Endothelial cell of umbilical vein (primary cell): ENCODE data around the gene PARM1. TPM values are rescaled to one million over a fixed set of nuclear protein-coding genes. Genes with fewer than 3 reads are reported as not detected.

Source experiments
- BruUV-seq: library from RNA; stranded (reverse); fragments of 400-500 nt; replicated peaks from 2 replicates; lab custom pipeline; 2021; lab: Mats Ljungman, UMichigan
- CTCF ChIA-PET: fragments of 300-600, 350-600 bp; sonication (Branson Sonifier 250); formaldehyde crosslinking; loops from one replicate; lab custom pipeline; 2021; ENCODE audit warnings: antibody characterized with exemption, inconsistent platforms; lab: Charles Lee
- POLR2A ChIA-PET: fragments of 300-600, 350-600 bp; sonication (Branson Sonifier 250); formaldehyde crosslinking; loops from one replicate; lab custom pipeline; 2021; ENCODE audit warnings: antibody characterized with exemption, inconsistent platforms; lab: Charles Lee
- DNase-seq: peaks from one replicate; pipeline ENCODE4 v3.0.0-alpha.2; 2011; ENCODE audit warnings: low read depth, low spot score
- FAIRE-seq: peaks from 2 replicates; lab custom pipeline; 2011; peaks lifted over from hg19 to GRCh38; lab: Jason Lieb, UNC
- H2AFZ ChIP-seq: 2 replicates; pipeline ENCODE4 v1.6.0; 2012; ENCODE audit warnings: low read depth, low read length, control low read depth, inconsistent platforms
- H3K27ac ChIP-seq: 2 replicates; pipeline ENCODE4 v1.5.1; 2011; ENCODE audit warnings: low read depth, mild to moderate bottlenecking, control low read depth, low read length, moderate library complexity; ENCODE audit not compliant: insufficient read depth
- H3K27me3 ChIP-seq, 2 experiments: 2 replicates each; pipeline versions ENCODE4 v1.6.0 to v1.6.1; 2011; ENCODE audit warnings: low read length in 2 of 2, mixed read lengths in 1 of 2; ENCODE audit not compliant: control insufficient read depth in 2 of 2, insufficient read depth in 2 of 2
- H3K36me3 ChIP-seq, 2 experiments: 2 replicates in 1 of 2; 3 replicates in 1 of 2; pipeline ENCODE4 v1.5.1; 2011; ENCODE audit warnings: low read length in 2 of 2, mild to moderate bottlenecking in 1 of 2, moderate library complexity in 1 of 2; ENCODE audit not compliant: control insufficient read depth in 2 of 2, insufficient read depth in 2 of 2; ENCODE audit errors: extremely low read depth in 1 of 2
- H3K4me1 ChIP-seq: 3 replicates; pipeline ENCODE4 v1.5.1; 2011; ENCODE audit warnings: mild to moderate bottlenecking, low read length; ENCODE audit not compliant: control insufficient read depth, insufficient read depth; ENCODE audit errors: extremely low read depth
- H3K4me2 ChIP-seq: 2 replicates; pipeline ENCODE4 v1.6.1; 2011; ENCODE audit warnings: low read length, control low read depth, mixed read lengths; ENCODE audit not compliant: insufficient read depth
- H3K4me3 ChIP-seq, 3 experiments: fragments of 200-600 bp in 1 of 3; sonication (generic), shearing (Covaris generic) in 1 of 3; replicated peaks in 1 of 3; 2 replicates each; pipeline ENCODE4 v1.5.1; 2011 to 2016; ENCODE audit warnings: control low read depth in 3 of 3, low read length in 3 of 3, mild to moderate bottlenecking in 2 of 3, inconsistent platforms in 1 of 3, low read depth in 1 of 3, moderate library complexity in 1 of 3; ENCODE audit not compliant: insufficient read depth in 1 of 3
- H3K79me2 ChIP-seq: 2 replicates; pipeline ENCODE4 v1.6.0; 2012; ENCODE audit warnings: low read length, inconsistent platforms; ENCODE audit not compliant: control insufficient read depth, insufficient read depth
- H3K9ac ChIP-seq: replicated peaks from 2 replicates; pipeline ENCODE3; 2011; ENCODE audit warnings: low read length, control low read depth; ENCODE audit not compliant: insufficient read depth; ENCODE audit errors: extremely low read depth
- H3K9me1 ChIP-seq: replicated peaks from 3 replicates; pipeline ENCODE4 v1.6.0; 2011; ENCODE audit warnings: mild to moderate bottlenecking, low read length; ENCODE audit not compliant: control insufficient read depth, insufficient read depth; ENCODE audit errors: extremely low read depth
- H3K9me3 ChIP-seq: replicated peaks from 2 replicates; pipeline ENCODE4 v1.5.1; 2012; ENCODE audit warnings: low read length, inconsistent platforms; ENCODE audit not compliant: control insufficient read depth, insufficient read depth
- H4K20me1 ChIP-seq: replicated peaks from 2 replicates; pipeline ENCODE3; 2011; ENCODE audit warnings: mild to moderate bottlenecking, low read length; ENCODE audit not compliant: control insufficient read depth, insufficient read depth; ENCODE audit errors: extremely low read depth
- CTCF ChIP-seq, 2 donors: IDR thresholded peaks; 1 replicate in 1 of 2; 2 replicates in 1 of 2; pipeline ENCODE4 v1.5.1; 2011; ENCODE audit warnings: low read length in 2 of 2, mild to moderate bottlenecking in 2 of 2, moderate library complexity in 2 of 2, control low read depth in 1 of 2, inconsistent platforms in 1 of 2, low read depth in 1 of 2; ENCODE audit not compliant: insufficient read depth in 1 of 2; ENCODE audit errors: extremely low read depth in 1 of 2
- EZH2 ChIP-seq: IDR thresholded peaks from 2 replicates; pipeline ENCODE4 v1.6.1; 2012; ENCODE audit warnings: borderline replicate concordance, low read depth, mild to moderate bottlenecking, moderate library complexity, low read length, inconsistent platforms; ENCODE audit not compliant: severe bottlenecking
- FOS ChIP-seq: IDR thresholded peaks from 2 replicates; pipeline ENCODE4 v1.6.1; 2011; ENCODE audit warnings: mild to moderate bottlenecking, low read length, moderate library complexity, borderline replicate concordance; ENCODE audit not compliant: insufficient read depth
- GATA2 ChIP-seq: IDR thresholded peaks from 2 replicates; pipeline ENCODE4 v1.7.0; 2011; ENCODE audit warnings: low read depth, mild to moderate bottlenecking, moderate library complexity, mixed read lengths, low read length; ENCODE audit not compliant: insufficient read length, insufficient read depth
- JUN ChIP-seq: IDR thresholded peaks from 2 replicates; pipeline ENCODE4 v1.6.1; 2011; ENCODE audit warnings: borderline replicate concordance, low read depth; ENCODE audit not compliant: insufficient read length, insufficient read depth
- MAX ChIP-seq: IDR thresholded peaks from 2 replicates; pipeline ENCODE4 v1.6.1; 2011; ENCODE audit not compliant: insufficient read depth, insufficient read length
- MYC ChIP-seq: IDR thresholded peaks from one replicate; pipeline ENCODE4 v1.6.1; 2011; ENCODE audit warnings: mild to moderate bottlenecking, low read depth, low read length
- POLR2A ChIP-seq: IDR thresholded peaks from 2 replicates; pipeline ENCODE4 v1.6.1; 2012; ENCODE audit warnings: low read depth, mild to moderate bottlenecking, control low read depth, low read length
- POLR2AphosphoS5 ChIP-seq: IDR thresholded peaks from 2 replicates; pipeline ENCODE4 v1.6.1; 2012; ENCODE audit warnings: low read depth, mild to moderate bottlenecking, control low read depth, low read length, moderate library complexity; ENCODE audit not compliant: insufficient read depth
- dilution Hi-C: fragments of 300-500 bp; cut with MboI; formaldehyde crosslinking; loops from one replicate; pipeline ENCODE4 v1.15.0; 2019; ENCODE audit warnings: low sequenced_read_pairs; ENCODE audit not compliant: extremely low pct_ligation_motif_present
- intact Hi-C: fragments of 100-400 bp; cut with micrococcal nuclease; formaldehyde crosslinking; loops from one replicate; pipeline ENCODE4 v1.10.0; 2022
- polyA plus RNA-seq, 4 experiments: library from polyadenylated mRNA; depleted of rRNA in 3 of 4; stranded (reverse) in 3 of 4; unstranded in 1 of 4; fragments of >200 nt; gene quantifications; 2 replicates each; pipeline versions ENCODE4 v1.2.1 to v1.2.3, GENCODE V29; 2011 to 2012; ENCODE audit warnings: missing spikeins in 1 of 4
- total RNA-seq: library from RNA; stranded (reverse); gene quantifications from 2 replicates; pipeline ENCODE4 v1.2.3, GENCODE V29; 2021

PARM1 gene
- total and polyA plus RNA-seq, 2 donors (not counting 3 experiments of a cell fraction or from before 2014, with no cell fraction given): 0.01 TPM; not detected in 1

- FAIRE-seq (no peak), DNase-seq (no peak)
- H2AFZ ChIP-seq: no peak overlapping the region
- no peak overlapping the region for H3K27ac ChIP-seq
- no peak overlapping the region for H3K4me3 ChIP-seq
- H3K9ac ChIP-seq: no peak overlapping the region
- no TSS peak for BruUV-seq
- dilution Hi-C loops (no loop called here), intact Hi-C loops (no loop called here)
- no peaks in the 10 kb centered on the region for H3K27me3 ChIP-seq
- H3K4me2 ChIP-seq: no peak overlapping the region
- no peaks in the 10 kb centered on the region for H3K9me1 ChIP-seq
- no peaks in the 10 kb centered on the region for H3K36me3 ChIP-seq
- CTCF ChIA-PET: no interaction called here
- H3K79me2 ChIP-seq: no peaks in the 10 kb centered on the region
- no peaks in the 10 kb centered on the region for H4K20me1 ChIP-seq
- POLR2A ChIA-PET: no interaction called here
- no peaks in the 10 kb centered on the region for H3K4me1 ChIP-seq
- TF ChIP-seq MAX (no peak), EZH2 (no peak), POLR2A (no peak), POLR2AphosphoS5 (no peak), MYC (no peak), GATA2 (no peak), FOS (no peak), JUN (no peak), CTCF (IDR thresholded peaks at IDR 0.05; ENCODE audit: extremely low read depth in 1 of 2, insufficient read depth in 1 of 2, low read depth in 1 of 2, low read length in 2 of 2) (no peak)
- H3K9me3 ChIP-seq: no peaks in the 10 kb centered on the region
Observed at GRCh38 chr4:74983253-74983635, 50.3 kb downstream of the PARM1 start.
